NCI-H524 treated with DMSO at 0.1 percent for 48 hours (cell line): ENCODE measurements around the gene HDHD3.

Experiments used
- DNase-seq: peaks from one replicate; lab custom pipeline; 2025; lab: John Stamatoyannopoulos, UW

The HDHD3 gene

DNA sequence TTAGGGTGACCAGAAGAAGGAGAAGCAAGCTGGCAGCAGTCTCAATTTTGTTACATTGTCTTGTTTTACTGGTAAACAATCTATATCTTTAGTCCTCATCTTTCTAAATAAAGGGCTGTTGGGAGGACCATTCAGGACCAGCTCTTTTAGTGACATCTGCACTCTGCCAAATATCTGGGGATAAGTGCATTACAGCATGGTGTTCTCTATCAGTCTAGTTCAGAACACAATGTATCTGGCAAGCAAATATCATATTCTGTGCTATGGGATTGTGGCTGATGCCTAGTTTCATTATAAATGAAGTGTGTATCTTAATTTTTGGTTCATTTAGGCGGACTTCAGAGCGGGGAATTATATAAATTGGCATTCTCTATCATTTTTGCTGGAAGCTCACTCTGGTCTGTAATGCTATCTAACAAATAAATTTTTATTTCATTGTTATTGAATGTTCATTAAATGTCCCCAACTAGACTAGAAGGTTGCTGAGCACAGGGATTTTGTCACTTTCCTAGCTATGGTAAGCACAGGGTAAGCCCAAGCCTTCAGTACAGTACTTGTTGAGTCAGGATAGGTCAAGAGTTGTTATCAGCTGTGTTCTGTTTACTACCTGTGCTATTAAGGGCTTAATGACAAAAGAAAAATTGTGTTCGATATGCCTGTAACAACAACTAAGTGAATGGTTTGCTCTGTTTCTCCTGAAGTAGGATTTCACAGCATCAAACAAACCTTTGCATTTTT, 48.6 kb downstream of the HDHD3 start:
- no peak for DNase-seq

DNA sequence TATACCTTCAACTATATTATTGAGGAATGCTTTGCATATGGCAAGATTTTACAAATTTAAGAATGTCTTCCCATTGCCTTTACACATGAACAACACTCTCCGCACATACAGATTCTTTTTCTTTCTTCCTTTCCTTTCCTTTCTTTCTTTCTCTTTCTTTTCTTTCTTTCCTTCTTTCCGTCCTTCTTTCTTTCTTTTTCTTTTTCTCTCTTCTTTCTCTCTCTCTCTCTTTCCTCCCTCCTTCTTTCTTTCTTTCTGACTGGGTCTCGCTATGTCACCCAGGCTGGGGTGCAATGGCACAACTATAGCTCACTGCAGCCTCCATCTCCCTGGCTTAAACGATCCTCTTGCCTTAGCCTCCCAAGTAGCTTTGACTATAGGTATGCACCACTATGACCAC, 50.6 kb downstream of the HDHD3 start:
- no peak for DNase-seq
